ENCODE data around the gene TSPAN18. TPM values are rescaled to one million over a fixed set of nuclear protein-coding genes. Genes with fewer than 3 reads are reported as not detected.

The TSPAN18 gene
- total RNA-seq, 1 experiment from 2014 or later: 18.3 TPM

DNA sequence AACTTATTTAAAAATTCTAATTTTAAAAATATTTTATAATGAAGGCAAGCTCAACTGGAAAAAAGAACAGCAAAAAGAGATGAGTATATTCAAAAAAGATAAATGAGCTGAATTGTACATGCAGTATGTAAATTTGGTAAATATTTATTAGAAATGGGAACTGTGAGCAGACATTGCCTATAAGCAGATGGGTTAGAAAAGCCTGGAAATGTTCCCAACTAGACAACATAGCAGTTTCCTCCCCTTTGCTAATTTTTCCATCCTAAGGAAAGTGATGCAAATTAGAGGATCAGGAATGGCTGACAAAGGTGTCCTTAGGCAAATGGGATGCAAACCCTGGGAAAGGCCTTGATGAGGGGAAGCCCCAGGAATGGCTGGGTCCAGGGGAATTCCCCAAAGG, 186.7 kb downstream of the TSPAN18 start:
- Histone ChIP-seq H3K9me2 (ENCODE audit: insufficient read depth) (no peaks in the 10 kb centered on the region), H3K27me3 (ENCODE audit: insufficient read depth, low read length) (no peaks in the 10 kb centered on the region), H3K36me3 (ENCODE audit: control insufficient read depth in 1 of 2, insufficient read depth in 2 of 2, low read length in 2 of 2) (no peaks in the 10 kb centered on the region), H2AFZ (ENCODE audit: low read depth, low read length, poor library complexity, severe bottlenecking) (no peak overlapping the region), H3K9me3 (ENCODE audit: control insufficient read depth in 1 of 2, insufficient read depth in 1 of 2, low read depth in 1 of 2, low read length in 2 of 2) (no peaks in the 10 kb centered on the region), H4K20me1 (ENCODE audit: insufficient read depth) (no peaks in the 10 kb centered on the region), H3K4me1 (ENCODE audit: control insufficient read depth in 1 of 2, insufficient read depth in 2 of 2, low read length in 2 of 2) (no peaks in the 10 kb centered on the region), H3K9ac (ENCODE audit: low read length) (no peak overlapping the region), H3K27ac (ENCODE audit: low read depth, low read length) (no peak overlapping the region), H3K4me3 (replicated peaks in 1 of 2; ENCODE audit: low read depth in 1 of 2, low read length in 2 of 2) (no peak overlapping the region), H3K4me2 (ENCODE audit: low read length) (no peak overlapping the region), H3K79me2 (ENCODE audit: insufficient read depth, low read length) (no peaks in the 10 kb centered on the region)
- RAD21 ChIA-PET (ENCODE audit: low non-redundant PET in 1 of 2, low total read pairs in 2 of 2, uncharacterized antibody in 2 of 2, unreplicated experiment in 2 of 2): no interaction called here
- POLR2A ChIA-PET: no interaction called here
- intact Hi-C loops (cut with micrococcal nuclease): loop anchor here (5.0 kb wide), 1 partner anchor 186 kb away; the partner anchor contains the start of gene TSPAN18
- CTCF ChIA-PET: interaction anchor here (1.0 kb wide), 1 partner anchor 23 kb away, joined by 3 read pairs; no protein-coding TSS in a partner anchor
- no peak for ATAC-seq
- no TSS peak for BruUV-seq (replicated peaks)
- TF ChIP-seq RAD21 (IDR thresholded peaks at IDR 0.05; ENCODE audit: low read depth) (no peak), JUND (IDR thresholded peaks at IDR 0.05) (no peak), POLR2AphosphoS5 (IDR thresholded peaks at IDR 0.05; ENCODE audit: low read depth, low read length) (no peak), CBX3 (IDR thresholded peaks at IDR 0.05; ENCODE audit: low read depth) (no peak), SIN3A (IDR thresholded peaks at IDR 0.05; ENCODE audit: low read depth) (no peak), EGR1 (IDR thresholded peaks at IDR 0.05; ENCODE audit: low read depth) (no peak), POLR2A (IDR thresholded peaks at IDR 0.05; ENCODE audit: borderline replicate concordance, extremely low read depth, insufficient read depth, insufficient read length) (no peak), TCF7L2 (IDR thresholded peaks at IDR 0.05; ENCODE audit: borderline replicate concordance, extremely low read depth, insufficient read depth, insufficient read length) (no peak), ZBTB33 (IDR thresholded peaks at IDR 0.05; ENCODE audit: extremely low read depth, insufficient replicate concordance, low read length) (no peak), YY1 (IDR thresholded peaks at IDR 0.05; ENCODE audit: extremely low read depth, insufficient replicate concordance, low read depth, low read length) (no peak), ZNF274 (IDR thresholded peaks at IDR 0.05; ENCODE audit: low read depth, low read length) (no peak), ELF1 (IDR thresholded peaks at IDR 0.05; ENCODE audit: borderline replicate concordance, low read depth) (no peak), EZH2phosphoT487 (IDR thresholded peaks at IDR 0.05; ENCODE audit: borderline replicate concordance) (no peak), SRF (IDR thresholded peaks at IDR 0.05; ENCODE audit: low read depth) (no peak), ZFX (IDR thresholded peaks at IDR 0.05) (no peak), CEBPB (IDR thresholded peaks at IDR 0.05; ENCODE audit: low read depth) (no peak)
- TF ChIP-seq, protein P1, sequence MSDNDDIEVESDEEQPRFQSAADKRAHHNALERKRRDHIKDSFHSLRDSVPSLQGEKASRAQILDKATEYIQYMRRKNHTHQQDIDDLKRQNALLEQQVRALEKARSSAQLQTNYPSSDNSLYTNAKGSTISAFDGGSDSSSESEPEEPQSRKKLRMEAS (IDR thresholded peaks at IDR 0.05): no peak
- TF ChIP-seq, protein P2, sequence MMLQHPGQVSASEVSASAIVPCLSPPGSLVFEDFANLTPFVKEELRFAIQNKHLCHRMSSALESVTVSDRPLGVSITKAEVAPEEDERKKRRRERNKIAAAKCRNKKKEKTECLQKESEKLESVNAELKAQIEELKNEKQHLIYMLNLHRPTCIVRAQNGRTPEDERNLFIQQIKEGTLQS (IDR thresholded peaks at IDR 0.05): no peak
- TF ChIP-seq, protein P3, sequence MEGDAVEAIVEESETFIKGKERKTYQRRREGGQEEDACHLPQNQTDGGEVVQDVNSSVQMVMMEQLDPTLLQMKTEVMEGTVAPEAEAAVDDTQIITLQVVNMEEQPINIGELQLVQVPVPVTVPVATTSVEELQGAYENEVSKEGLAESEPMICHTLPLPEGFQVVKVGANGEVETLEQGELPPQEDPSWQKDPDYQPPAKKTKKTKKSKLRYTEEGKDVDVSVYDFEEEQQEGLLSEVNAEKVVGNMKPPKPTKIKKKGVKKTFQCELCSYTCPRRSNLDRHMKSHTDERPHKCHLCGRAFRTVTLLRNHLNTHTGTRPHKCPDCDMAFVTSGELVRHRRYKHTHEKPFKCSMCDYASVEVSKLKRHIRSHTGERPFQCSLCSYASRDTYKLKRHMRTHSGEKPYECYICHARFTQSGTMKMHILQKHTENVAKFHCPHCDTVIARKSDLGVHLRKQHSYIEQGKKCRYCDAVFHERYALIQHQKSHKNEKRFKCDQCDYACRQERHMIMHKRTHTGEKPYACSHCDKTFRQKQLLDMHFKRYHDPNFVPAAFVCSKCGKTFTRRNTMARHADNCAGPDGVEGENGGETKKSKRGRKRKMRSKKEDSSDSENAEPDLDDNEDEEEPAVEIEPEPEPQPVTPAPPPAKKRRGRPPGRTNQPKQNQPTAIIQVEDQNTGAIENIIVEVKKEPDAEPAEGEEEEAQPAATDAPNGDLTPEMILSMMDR (IDR thresholded peaks at IDR 0.05 in 2 of 3, conservative IDR thresholded peaks at IDR 0.05 in 1 of 3; ENCODE audit: borderline replicate concordance in 1 of 3, insufficient read depth in 1 of 3, low read depth in 2 of 3, low read length in 2 of 3): no peak
- TF ChIP-seq, protein P4, sequence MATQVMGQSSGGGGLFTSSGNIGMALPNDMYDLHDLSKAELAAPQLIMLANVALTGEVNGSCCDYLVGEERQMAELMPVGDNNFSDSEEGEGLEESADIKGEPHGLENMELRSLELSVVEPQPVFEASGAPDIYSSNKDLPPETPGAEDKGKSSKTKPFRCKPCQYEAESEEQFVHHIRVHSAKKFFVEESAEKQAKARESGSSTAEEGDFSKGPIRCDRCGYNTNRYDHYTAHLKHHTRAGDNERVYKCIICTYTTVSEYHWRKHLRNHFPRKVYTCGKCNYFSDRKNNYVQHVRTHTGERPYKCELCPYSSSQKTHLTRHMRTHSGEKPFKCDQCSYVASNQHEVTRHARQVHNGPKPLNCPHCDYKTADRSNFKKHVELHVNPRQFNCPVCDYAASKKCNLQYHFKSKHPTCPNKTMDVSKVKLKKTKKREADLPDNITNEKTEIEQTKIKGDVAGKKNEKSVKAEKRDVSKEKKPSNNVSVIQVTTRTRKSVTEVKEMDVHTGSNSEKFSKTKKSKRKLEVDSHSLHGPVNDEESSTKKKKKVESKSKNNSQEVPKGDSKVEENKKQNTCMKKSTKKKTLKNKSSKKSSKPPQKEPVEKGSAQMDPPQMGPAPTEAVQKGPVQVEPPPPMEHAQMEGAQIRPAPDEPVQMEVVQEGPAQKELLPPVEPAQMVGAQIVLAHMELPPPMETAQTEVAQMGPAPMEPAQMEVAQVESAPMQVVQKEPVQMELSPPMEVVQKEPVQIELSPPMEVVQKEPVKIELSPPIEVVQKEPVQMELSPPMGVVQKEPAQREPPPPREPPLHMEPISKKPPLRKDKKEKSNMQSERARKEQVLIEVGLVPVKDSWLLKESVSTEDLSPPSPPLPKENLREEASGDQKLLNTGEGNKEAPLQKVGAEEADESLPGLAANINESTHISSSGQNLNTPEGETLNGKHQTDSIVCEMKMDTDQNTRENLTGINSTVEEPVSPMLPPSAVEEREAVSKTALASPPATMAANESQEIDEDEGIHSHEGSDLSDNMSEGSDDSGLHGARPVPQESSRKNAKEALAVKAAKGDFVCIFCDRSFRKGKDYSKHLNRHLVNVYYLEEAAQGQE (IDR thresholded peaks at IDR 0.05; ENCODE audit: low read depth): no peak
- DNase-seq (ENCODE audit: low read depth, low spot score): no peak

Measured in HCT116 (cell line).